OCI-LY1 (cell line): Measurements from ENCODE around the gene MANBA.
A peak's percentile ranks its signal among the peaks of the same experiment; 100 is the strongest.
"Not testable (repeated sequence)": the region's sequence is repeated elsewhere in the genome, so short reads cannot be mapped to it uniquely, and the experiment has no call there.

Experiments
- H2AFZ ChIP-seq: fragments of 200-600 bp; sonication (generic), shearing (Covaris generic); 2 replicates; pipeline ENCODE4 v1.6.0; 2014; ENCODE audit warnings: antibody characterized with exemption, mild to moderate bottlenecking, low read length
- H3F3A ChIP-seq: fragments of 200-600 bp; sonication (generic), shearing (Covaris generic); 2 replicates; pipeline ENCODE4 v1.6.0; 2014; ENCODE audit warnings: mild to moderate bottlenecking, antibody characterized with exemption, low read length, moderate library complexity; ENCODE audit not compliant: insufficient read depth
- H3K27ac ChIP-seq: fragments of 200-600 bp; sonication (generic); 2 replicates; pipeline ENCODE4 v1.5.1; 2014; ENCODE audit warnings: low read length, mixed run types, mild to moderate bottlenecking, low read depth; ENCODE audit not compliant: poor library complexity, severe bottlenecking
- H3K27me3 ChIP-seq: fragments of 200-600 bp; sonication (generic); 2 replicates; pipeline ENCODE4 v1.6.0; 2014; ENCODE audit warnings: antibody characterized with exemption, mild to moderate bottlenecking, low read length, moderate library complexity; ENCODE audit not compliant: insufficient read depth
- H3K36me3 ChIP-seq: fragments of 200-600 bp; sonication (generic); 2 replicates; pipeline ENCODE4 v1.6.1; 2014; ENCODE audit warnings: mild to moderate bottlenecking, antibody characterized with exemption, low read length, moderate library complexity, mixed read lengths; ENCODE audit not compliant: insufficient read depth
- H3K4me1 ChIP-seq: fragments of 200-600 bp; sonication (generic); 2 replicates; pipeline ENCODE4 v1.5.1; 2014; ENCODE audit warnings: mild to moderate bottlenecking, low read length, moderate library complexity; ENCODE audit not compliant: insufficient read depth, severe bottlenecking
- H3K4me2 ChIP-seq: fragments of 200-600 bp; sonication (generic), shearing (Covaris generic); 2 replicates; pipeline ENCODE4 v1.6.1; 2014; ENCODE audit warnings: low read length
- H3K4me3 ChIP-seq: fragments of 200-600 bp; sonication (generic); 2 replicates; pipeline ENCODE4 v1.5.1; 2014; ENCODE audit warnings: low read length, low read depth, mild to moderate bottlenecking, mixed read lengths; ENCODE audit not compliant: poor library complexity, severe bottlenecking
- H3K79me2 ChIP-seq: fragments of 200-600 bp; shearing (Covaris generic); 2 replicates; pipeline ENCODE4 v1.6.1; 2016; ENCODE audit warnings: mixed run types, low read length, mixed read lengths; ENCODE audit not compliant: insufficient read depth
- H3K9ac ChIP-seq: fragments of 200-600 bp; sonication (generic), shearing (Covaris generic); 2 replicates; pipeline ENCODE4 v1.6.1; 2014; ENCODE audit warnings: mild to moderate bottlenecking, low read length, mixed read lengths
- H3K9me2 ChIP-seq: fragments of 200-600 bp; sonication (generic), shearing (Covaris generic); 2 replicates; pipeline ENCODE4 v1.6.1; 2014; ENCODE audit warnings: low read depth, mild to moderate bottlenecking, low read length, mixed read lengths
- H3K9me3 ChIP-seq: fragments of 200-600 bp; shearing (Covaris generic); 2 replicates; pipeline ENCODE4 v1.6.1; 2014; ENCODE audit warnings: low read length, mixed read lengths
- H4K20me1 ChIP-seq: fragments of 200-600 bp; sonication (generic), shearing (Covaris generic); 2 replicates; pipeline ENCODE4 v1.6.0; 2016; ENCODE audit warnings: mild to moderate bottlenecking, low read length; ENCODE audit not compliant: insufficient read depth
- CTCF ChIP-seq: fragments of 200-600 bp; sonication (generic), shearing (Covaris generic); IDR thresholded peaks from 2 replicates; pipeline ENCODE4 v1.5.1; 2017; ENCODE audit warnings: mild to moderate bottlenecking, antibody characterized with exemption, low read length, moderate library complexity, mixed read lengths
- EZH2 ChIP-seq: fragments of 200-600 bp; sonication (generic), shearing (Covaris generic); IDR thresholded peaks from 2 replicates; pipeline ENCODE4 v1.8.0; 2017; ENCODE audit warnings: borderline replicate concordance, mixed run types, mild to moderate bottlenecking, antibody characterized with exemption, low read length, moderate library complexity, mixed read lengths

The MANBA gene

DNA sequence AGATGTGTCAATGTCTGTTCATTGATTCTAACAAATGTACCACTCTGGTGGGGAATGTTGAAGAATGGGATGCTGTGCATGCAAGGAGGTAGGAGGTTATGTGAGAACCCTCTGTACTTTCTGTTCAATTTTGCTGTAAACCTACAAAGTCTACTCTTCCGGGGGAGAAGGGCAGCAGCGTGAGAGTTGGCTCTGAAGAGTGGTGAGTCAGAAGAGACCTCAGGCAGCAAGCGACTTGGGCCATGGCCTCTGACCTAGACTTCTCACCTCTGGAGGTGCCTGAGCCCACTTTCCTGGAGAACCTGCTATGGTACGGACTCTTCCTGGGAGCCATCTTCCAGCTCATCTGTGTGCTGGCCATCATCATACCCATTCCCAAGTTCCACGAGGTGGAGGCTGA, 26.7 kb downstream of the MANBA start:
- H3K36me3 ChIP-seq: peaks cover 12% of the 10 kb centered on the region
- H3K4me1 ChIP-seq: peaks cover 19% of the 10 kb centered on the region
- no peak overlapping the region for H3K9ac ChIP-seq
- H3K27ac ChIP-seq: no peak overlapping the region
- H3F3A ChIP-seq: no peaks in the 10 kb centered on the region
- peaks cover 7% of the 10 kb centered on the region; the same call in 1 of the 2 replicates for H3K9me3 ChIP-seq
- no peak overlapping the region for H3K4me2 ChIP-seq
- H3K27me3 ChIP-seq: no peaks in the 10 kb centered on the region
- no peaks in the 10 kb centered on the region for H3K9me2 ChIP-seq
- TF ChIP-seq EZH2 (no peak), CTCF (no peak)
- H3K79me2 ChIP-seq: peaks cover 20% of the 10 kb centered on the region; the same call in 1 of the 2 replicates
- no peaks in the 10 kb centered on the region for H4K20me1 ChIP-seq
- no peak overlapping the region for H2AFZ ChIP-seq
- H3K4me3 ChIP-seq: no peak overlapping the region

- no peak for TF ChIP-seq CTCF
- no peak for TF ChIP-seq EZH2
- no peak overlapping the region for H3K9ac ChIP-seq
- no peak overlapping the region for H2AFZ ChIP-seq
- no peak overlapping the region for H3K4me3 ChIP-seq
- H3K4me2 ChIP-seq: no peak overlapping the region
- H3K36me3 ChIP-seq: peaks cover 12% of the 10 kb centered on the region
- no peaks in the 10 kb centered on the region for H3K9me2 ChIP-seq
- H3K79me2 ChIP-seq: peaks cover 11% of the 10 kb centered on the region; the same call in 1 of the 2 replicates
- no peaks in the 10 kb centered on the region for H3F3A ChIP-seq
- no peaks in the 10 kb centered on the region for H3K27me3 ChIP-seq
- peaks cover 19% of the 10 kb centered on the region for H3K4me1 ChIP-seq
- H4K20me1 ChIP-seq: no peaks in the 10 kb centered on the region
- H3K9me3 ChIP-seq: peaks cover 7% of the 10 kb centered on the region; the same call in 1 of the 2 replicates
- H3K27ac ChIP-seq: no peak overlapping the region
Observed at GRCh38 chr4:102733084-102733483, 27.7 kb downstream of the MANBA start.

GRCh38 chr4:102732678-102733077, 28.1 kb downstream of the MANBA start:
- no peaks in the 10 kb centered on the region for H4K20me1 ChIP-seq
- no peak overlapping the region for H2AFZ ChIP-seq

GRCh38 chr4:102730968-102731533, 29.7 kb downstream of the MANBA start:
- no peak for TF ChIP-seq EZH2
- TF ChIP-seq CTCF: peak; percentile 11; the same call in 1 of the 2 replicates

More at GRCh38 chr4:102732678-102733077, 28.1 kb downstream of the MANBA start:
- H3K4me3 ChIP-seq: no peak overlapping the region
- no peak overlapping the region for H3K27ac ChIP-seq
- peaks cover 9% of the 10 kb centered on the region; the same call in 1 of the 2 replicates for H3K79me2 ChIP-seq
- peaks cover 7% of the 10 kb centered on the region; the same call in 1 of the 2 replicates for H3K9me3 ChIP-seq
- no peaks in the 10 kb centered on the region for H3K27me3 ChIP-seq
- no peaks in the 10 kb centered on the region for H3K9me2 ChIP-seq
- peaks cover 19% of the 10 kb centered on the region for H3K4me1 ChIP-seq
- no peaks in the 10 kb centered on the region for H3F3A ChIP-seq
- H3K36me3 ChIP-seq: peaks cover 12% of the 10 kb centered on the region
- H3K4me2 ChIP-seq: no peak overlapping the region
- no peak overlapping the region for H3K9ac ChIP-seq
- no peak for TF ChIP-seq EZH2

DNA sequence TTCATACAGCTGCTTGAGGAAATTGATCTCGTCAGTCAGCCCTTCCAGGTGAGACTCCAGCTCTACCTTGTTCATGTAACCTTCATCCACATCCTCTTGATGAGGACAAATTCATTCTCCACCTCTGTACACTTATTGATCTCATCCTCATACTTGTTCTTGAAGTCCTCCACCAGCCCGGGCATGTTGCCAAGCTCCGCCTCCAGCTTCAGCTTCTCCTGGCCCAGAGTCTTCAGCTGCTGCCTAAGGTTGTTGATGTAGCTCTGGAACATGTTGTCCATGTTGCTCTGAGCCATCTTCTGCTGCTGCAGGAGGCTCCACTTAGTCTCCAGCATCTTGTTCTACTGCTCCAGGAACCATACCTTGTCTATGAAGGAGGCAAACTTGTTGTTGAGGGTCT, 31.3 kb downstream of the MANBA start:
- not testable (repeated sequence) for H4K20me1 ChIP-seq, H3K9me3 ChIP-seq, H3K4me3 ChIP-seq, H2AFZ ChIP-seq, H3F3A ChIP-seq, H3K4me1 ChIP-seq, H3K27me3 ChIP-seq, H3K9me2 ChIP-seq, H3K79me2 ChIP-seq, H3K27ac ChIP-seq, H3K9ac ChIP-seq, H3K4me2 ChIP-seq
- H3K36me3 ChIP-seq: peaks cover 12% of the 10 kb centered on the region

More at GRCh38 chr4:102730968-102731533, 29.7 kb downstream of the MANBA start:
- H3K9me3 ChIP-seq: peaks cover 7% of the 10 kb centered on the region; the same call in 1 of the 2 replicates
- H3K9me2 ChIP-seq: no peaks in the 10 kb centered on the region
- no peak overlapping the region for H2AFZ ChIP-seq
- H3K4me3 ChIP-seq: no peak overlapping the region
- no peak overlapping the region for H3K27ac ChIP-seq
- H3K36me3 ChIP-seq: peaks cover 12% of the 10 kb centered on the region
- H3K4me1 ChIP-seq: peaks cover 19% of the 10 kb centered on the region
- H3K9ac ChIP-seq: no peak overlapping the region
- no peaks in the 10 kb centered on the region; the same call in 1 of the 2 replicates for H3K79me2 ChIP-seq
- no peak overlapping the region for H3K4me2 ChIP-seq
- H4K20me1 ChIP-seq: no peaks in the 10 kb centered on the region
- no peaks in the 10 kb centered on the region for H3K27me3 ChIP-seq
- H3F3A ChIP-seq: no peaks in the 10 kb centered on the region
